HG03045 (cell line): Measurements from ENCODE around the gene CAPN11.

Source experiments
- ATAC-seq: cut with Tn5 transposase; IDR thresholded peaks from one replicate; pipeline ENCODE4 v1.9.1; 2021; ENCODE audit warnings: mild to moderate bottlenecking, moderate library complexity; ENCODE audit not compliant: unreplicated experiment

CAPN11 gene

GRCh38 chr6:44152109-44152461 is 6.5 kb upstream of the CAPN11 start:
- ATAC-seq, result no peak

DNA sequence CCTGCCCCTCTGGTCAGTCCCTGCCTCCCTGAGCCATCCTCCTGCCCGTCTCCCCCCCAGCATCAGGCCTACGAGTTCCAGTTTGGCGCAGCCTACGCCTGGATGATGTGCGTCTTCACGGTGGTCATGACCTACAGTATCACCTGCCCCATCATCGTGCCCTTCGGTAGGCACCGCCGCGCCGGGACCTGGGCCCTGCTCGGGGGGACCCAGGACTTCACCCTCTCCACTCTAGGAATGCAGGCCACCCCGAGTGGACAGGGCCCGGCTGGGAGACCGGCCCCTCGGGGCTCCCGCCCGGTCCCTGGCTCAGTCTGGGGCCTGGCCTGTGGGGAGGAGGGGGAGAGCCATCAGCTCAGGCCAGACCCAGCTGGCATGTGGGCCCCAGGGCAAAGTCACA is 6.1 kb upstream of the CAPN11 start:
- ATAC-seq, result no peak

DNA sequence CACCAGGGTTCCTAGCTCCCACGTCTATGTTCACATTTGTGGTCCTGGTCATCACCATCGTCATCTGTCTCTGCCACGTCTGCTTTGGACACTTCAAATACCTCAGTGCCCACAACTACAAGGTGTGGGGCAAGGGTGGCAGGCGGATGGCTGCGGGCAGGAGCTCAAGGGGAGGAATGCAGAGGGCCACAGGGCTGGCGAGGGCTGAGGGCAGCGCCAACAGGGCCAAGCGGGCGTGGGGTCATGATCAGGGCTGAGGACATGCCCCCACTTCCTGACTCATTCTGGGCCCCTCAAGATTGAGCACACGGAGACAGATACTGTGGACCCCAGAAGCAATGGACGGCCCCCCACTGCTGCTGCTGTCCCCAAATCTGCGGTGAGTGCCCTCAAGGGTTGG is 4.6 kb upstream of the CAPN11 start:
- ATAC-seq, result no peak

DNA sequence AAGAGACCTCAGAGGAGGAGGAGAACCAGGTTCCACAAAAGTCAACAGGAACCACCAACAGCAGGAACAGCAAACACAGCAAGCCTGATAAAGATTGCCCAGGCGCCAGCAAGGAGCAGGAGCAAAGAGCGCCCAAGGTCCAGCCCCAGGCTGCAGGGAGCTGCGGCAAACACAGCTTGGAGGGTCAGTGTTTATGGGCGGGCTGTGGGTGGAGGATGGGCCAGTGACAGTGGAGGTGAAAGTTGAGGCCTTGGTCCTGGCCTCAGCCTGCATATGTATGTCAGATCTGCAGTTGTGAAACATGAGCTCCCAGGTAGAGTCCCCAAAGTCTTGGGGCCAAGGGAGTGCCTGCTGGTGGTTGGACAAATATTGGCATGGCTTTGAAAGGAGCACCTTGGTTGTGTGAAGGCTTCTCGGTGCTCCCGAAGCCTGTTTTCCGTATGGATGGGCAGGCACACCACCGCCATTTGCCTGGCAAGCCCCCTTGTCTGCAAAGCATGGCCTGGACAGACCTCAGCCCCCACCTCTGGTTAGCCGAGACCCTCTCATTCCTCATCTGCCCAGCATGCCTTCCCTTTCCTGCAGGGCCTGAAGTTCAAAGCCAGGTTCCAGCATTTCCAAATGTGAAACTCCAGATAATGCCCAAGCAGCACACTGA is 2.0 kb upstream of the CAPN11 start:
- no peak for ATAC-seq

DNA sequence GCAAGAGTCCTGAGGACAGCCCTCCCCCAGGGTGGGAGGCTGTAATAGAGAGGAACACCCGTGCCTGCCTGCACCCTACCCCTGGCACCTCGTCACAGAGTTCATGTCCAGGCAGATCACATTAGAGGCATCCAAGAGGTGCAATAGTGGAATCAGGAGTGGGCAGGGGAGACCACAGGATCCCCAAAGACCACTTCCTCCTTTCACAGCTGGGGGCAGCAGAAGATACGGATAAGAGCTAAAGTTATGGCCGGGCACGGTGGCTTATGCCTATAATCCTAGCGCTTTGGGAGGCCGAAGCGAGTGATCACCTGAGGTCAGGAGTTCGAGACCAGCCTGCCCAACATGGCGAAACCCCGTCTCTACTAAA is 1.5 kb upstream of the CAPN11 start:
- no peak for ATAC-seq

- ATAC-seq, result no peak
These were observed 3.3 kb downstream of the CAPN11 start for GRCh38 chr6:44161997-44162338.

DNA sequence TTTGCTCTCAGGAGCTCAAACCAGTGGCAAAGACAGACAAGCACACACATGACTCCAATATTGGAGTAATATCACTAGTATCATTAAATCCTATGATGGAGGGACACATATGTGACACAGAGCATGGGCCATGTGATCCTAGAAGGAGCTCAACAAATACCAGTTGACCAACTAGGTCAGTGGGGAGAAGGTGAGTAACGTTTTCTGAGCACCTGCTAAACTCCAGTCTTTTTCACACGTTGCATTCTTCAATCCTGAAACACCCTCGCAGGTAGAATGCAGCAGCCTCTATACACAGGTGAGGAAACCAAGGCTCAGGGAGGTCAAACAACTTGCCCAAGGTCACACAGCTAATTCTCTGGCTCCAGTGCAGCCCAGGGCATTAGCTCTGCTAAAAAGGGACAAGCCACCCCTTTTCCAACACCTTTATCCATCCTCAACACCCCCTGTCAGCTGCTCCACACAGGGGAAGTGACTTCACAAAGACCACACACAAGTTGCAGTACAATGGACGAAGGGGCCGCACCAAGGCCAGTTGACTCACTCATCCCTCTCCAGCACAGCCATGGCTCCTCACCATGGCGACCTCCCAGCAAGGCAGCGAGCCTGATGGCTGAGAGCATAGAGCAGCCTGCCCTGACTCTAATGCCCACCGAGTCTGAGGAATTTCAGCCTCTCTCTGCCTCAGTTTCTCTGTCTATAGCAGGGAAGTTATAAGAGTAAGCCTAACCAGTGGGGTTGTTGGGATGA is 4.4 kb downstream of the CAPN11 start:
- no peak for ATAC-seq

- no peak for ATAC-seq
These were observed 7.5 kb downstream of the CAPN11 start for GRCh38 chr6:44166116-44166515.

GRCh38 chr6:44166591-44167184 is 8.1 kb downstream of the CAPN11 start:
- no peak for ATAC-seq

- ATAC-seq, result no peak
These were observed 8.9 kb downstream of the CAPN11 start for GRCh38 chr6:44167567-44167966.

DNA sequence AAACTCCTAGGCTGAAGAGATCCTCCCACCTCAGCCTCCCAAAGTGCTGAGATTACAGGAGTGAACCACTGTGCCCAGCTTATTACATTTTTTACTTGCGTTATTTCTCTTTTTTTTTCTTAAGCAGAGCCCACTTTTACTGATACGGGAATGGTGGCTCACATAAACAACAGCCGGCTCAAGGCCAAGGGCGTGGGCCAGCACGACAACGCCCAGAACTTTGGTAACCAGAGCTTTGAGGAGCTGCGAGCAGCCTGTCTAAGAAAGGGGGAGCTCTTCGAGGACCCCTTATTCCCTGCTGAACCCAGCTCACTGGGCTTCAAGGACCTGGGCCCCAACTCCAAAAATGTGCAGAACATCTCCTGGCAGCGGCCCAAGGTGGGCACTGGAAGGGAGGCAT is 10.5 kb downstream of the CAPN11 start:
- no peak for ATAC-seq

DNA sequence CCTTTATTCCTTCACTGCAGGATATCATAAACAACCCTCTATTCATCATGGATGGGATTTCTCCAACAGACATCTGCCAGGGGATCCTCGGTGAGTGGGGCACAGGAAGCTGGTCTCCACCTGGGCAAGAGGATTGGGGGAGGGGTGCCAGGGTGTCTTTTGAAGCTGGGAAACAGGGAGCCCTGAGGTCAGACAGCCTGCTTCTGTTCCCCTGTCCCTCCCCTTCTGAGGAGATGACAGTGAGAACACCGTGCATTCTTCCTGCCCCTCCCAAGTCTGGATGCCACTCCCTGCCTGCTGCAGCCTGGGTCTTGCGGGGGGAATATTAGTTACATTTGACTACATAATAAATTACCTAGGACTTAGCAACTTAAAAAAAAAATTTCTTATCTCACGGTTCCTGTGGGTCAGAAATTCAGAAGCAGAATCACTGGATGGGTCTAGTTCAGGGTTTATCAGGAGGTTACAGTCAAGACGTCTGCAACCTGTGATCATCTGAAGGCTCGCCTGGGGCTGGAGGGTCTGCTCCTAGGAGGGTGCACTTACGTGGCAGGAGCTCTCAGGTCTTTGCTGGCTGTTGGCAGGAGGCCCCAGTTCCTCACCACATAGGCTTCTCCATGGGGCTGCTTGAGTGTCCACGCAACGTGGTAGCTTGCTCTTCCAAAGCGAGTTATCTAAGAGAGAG is 11.4 kb downstream of the CAPN11 start:
- ATAC-seq, result no peak

GRCh38 chr6:44171899-44172546 is 13.4 kb downstream of the CAPN11 start:
- peak; percentile 42 for ATAC-seq

- peak; percentile 62 for ATAC-seq
These were observed 14.3 kb downstream of the CAPN11 start for GRCh38 chr6:44172731-44173500.

DNA sequence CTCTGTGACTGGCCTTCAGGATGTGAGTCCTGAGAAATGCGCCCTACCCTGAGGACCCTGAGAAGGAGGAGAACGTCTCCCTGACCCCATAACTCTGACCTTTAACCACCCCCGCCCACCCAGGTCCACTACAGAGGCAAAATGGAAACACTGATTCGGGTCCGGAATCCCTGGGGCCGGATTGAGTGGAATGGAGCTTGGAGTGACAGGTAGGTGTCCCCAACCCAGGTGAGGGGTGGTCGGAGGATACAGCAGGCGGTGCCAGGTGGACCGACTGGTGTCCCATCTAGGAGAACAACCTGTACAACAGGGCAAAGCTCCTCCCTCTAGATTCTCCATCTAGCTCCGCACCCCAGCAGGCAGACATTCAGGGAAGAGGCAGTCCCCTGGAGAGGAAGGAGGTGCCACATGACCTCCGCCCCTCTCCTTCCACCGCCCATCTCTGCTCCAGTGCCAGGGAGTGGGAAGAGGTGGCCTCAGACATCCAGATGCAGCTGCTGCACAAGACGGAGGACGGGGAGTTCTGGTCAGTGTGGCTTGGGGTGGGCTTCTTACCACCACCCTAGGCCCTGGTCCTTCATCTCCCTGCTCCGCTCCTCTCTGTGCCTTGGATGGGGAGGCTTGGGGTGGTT is 17.6 kb downstream of the CAPN11 start:
- ATAC-seq, result no peak

DNA sequence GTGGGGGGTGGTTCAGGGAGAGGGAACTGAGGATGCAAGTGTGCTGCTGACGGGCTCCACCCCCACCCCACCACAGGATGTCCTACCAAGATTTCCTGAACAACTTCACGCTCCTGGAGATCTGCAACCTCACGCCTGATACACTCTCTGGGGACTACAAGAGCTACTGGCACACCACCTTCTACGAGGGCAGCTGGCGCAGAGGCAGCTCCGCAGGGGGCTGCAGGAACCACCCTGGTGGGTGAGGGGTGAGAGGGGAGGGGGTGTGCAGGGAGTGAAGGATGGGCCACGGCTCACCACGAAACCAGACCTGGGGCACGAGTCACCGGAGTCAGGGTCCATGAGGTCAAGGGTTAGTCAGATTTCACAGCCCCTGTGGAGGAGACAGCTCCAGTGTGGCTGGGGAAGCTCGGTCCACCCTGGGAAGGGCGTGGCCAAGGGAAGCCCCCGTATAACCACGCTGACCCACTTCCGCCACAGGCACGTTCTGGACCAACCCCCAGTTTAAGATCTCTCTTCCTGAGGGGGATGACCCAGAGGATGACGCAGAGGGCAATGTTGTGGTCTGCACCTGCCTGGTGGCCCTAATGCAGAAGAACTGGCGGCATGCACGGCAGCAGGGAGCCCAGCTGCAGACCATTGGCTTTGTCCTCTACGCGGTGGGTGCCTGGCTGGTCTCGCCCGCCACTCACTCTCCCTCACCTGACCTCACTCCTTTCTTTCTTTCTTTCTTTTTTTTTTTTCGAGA is 18.3 kb downstream of the CAPN11 start:
- ATAC-seq, result no peak

GRCh38 chr6:44177691-44178423 is 19.2 kb downstream of the CAPN11 start:
- no peak for ATAC-seq

- ATAC-seq, result no peak
These were observed 19.9 kb downstream of the CAPN11 start for GRCh38 chr6:44178424-44179071.
